Kidney (tissue), 14 donors: ENCODE results near the gene VOPP1. TPM values are rescaled to one million over a fixed set of nuclear protein-coding genes. Genes with fewer than 3 reads are reported as not detected.

Source experiments
- DNase-seq, 5 donors: peaks; one replicate each; pipeline ENCODE4 v3.0.0-alpha.2; 2013 to 2020
- FAIRE-seq: peaks from 2 replicates; lab custom pipeline; 2012; peaks lifted over from hg19 to GRCh38; lab: Jason Lieb, UNC
- H3K27ac ChIP-seq, 2 donors: one replicate each; pipeline ENCODE4 v1.7.0; 2013; ENCODE audit warnings: low read depth in 2 of 2, low read length in 2 of 2, inconsistent platforms in 1 of 2
- H3K27me3 ChIP-seq: one replicate; pipeline ENCODE4 v1.7.1; 2013; ENCODE audit warnings: low read length, inconsistent platforms; ENCODE audit not compliant: control insufficient read depth, insufficient read depth
- H3K36me3 ChIP-seq, 3 donors: one replicate each; pipeline versions ENCODE4 v1.7.0 to v1.7.1; 2013; ENCODE audit warnings: low read length in 3 of 3, control low read depth in 1 of 3, inconsistent platforms in 1 of 3; ENCODE audit not compliant: insufficient read depth in 3 of 3, control insufficient read depth in 2 of 3
- H3K4me1 ChIP-seq, 3 donors: one replicate each; pipeline versions ENCODE4 v1.7.0 to v1.7.1; 2013; ENCODE audit warnings: low read length in 3 of 3, inconsistent platforms in 1 of 3, low read depth in 1 of 3; ENCODE audit not compliant: control insufficient read depth in 2 of 3, insufficient read depth in 2 of 3
- H3K4me3 ChIP-seq, 3 donors: one replicate each; pipeline versions ENCODE4 v1.7.0 to v1.8.1; 2013; ENCODE audit warnings: low read length in 3 of 3, control low read depth in 1 of 3, inconsistent platforms in 1 of 3
- H3K9ac ChIP-seq, 3 donors: one replicate each; pipeline versions ENCODE4 v1.7.0 to v1.7.1; 2013; ENCODE audit warnings: low read length in 3 of 3, control low read depth in 1 of 3, inconsistent platforms in 1 of 3
- H3K9me3 ChIP-seq, 3 donors: one replicate each; pipeline versions ENCODE4 v1.7.0 to v1.7.1; 2013; ENCODE audit warnings: low read length in 3 of 3, control low read depth in 1 of 3, inconsistent platforms in 1 of 3; ENCODE audit not compliant: control insufficient read depth in 2 of 3, insufficient read depth in 1 of 3
- intact Hi-C: fragments of 100-400 bp; cut with DNase I; formaldehyde crosslinking; loops from one replicate; pipeline ENCODE4 v1.11.1; 2022
- polyA plus RNA-seq: library from polyadenylated mRNA; stranded (reverse); fragments of 350-450 nt; fragmentation: Illumina TruSeq; extraction: RNeasy Lipid Tissue Mini Kit (QIAGEN cat#74804); gene quantifications from one replicate; pipeline ENCODE4 v1.2.3, GENCODE V29; 2014; ENCODE audit warnings: low read depth, low replicate concordance; ENCODE audit not compliant: insufficient read depth
- total RNA-seq: library from RNA; stranded (reverse); fragmentation: NEBNext Ultra II Directional; extraction: Animal tissue kit (Norgen Biotek cat#: 25700); gene quantifications from one replicate; pipeline ENCODE4 v1.2.1, GENCODE V29; 2021
- TF ChIP-seq, protein P1 (sequence below): IDR thresholded peaks from 3 replicates; pipeline ENCODE4 v1.5.1; 2012; ENCODE audit warnings: mild to moderate bottlenecking, moderate library complexity, borderline replicate concordance; ENCODE audit not compliant: insufficient read depth; ENCODE audit errors: extremely low read depth
- donor health status: control.
- donor health status: control.
- donor health status: control.
- donor health status: control.
- donor health status: control.
- donor health status: DM: yes; HTN: yes; CAD: no.
- donor health status: Normal renal cell carcinoma (clear cell type).

Gene VOPP1
- total and polyA plus RNA-seq, 2 donors from 2014 or later, result 47.3 to 98.7 TPM

DNA sequence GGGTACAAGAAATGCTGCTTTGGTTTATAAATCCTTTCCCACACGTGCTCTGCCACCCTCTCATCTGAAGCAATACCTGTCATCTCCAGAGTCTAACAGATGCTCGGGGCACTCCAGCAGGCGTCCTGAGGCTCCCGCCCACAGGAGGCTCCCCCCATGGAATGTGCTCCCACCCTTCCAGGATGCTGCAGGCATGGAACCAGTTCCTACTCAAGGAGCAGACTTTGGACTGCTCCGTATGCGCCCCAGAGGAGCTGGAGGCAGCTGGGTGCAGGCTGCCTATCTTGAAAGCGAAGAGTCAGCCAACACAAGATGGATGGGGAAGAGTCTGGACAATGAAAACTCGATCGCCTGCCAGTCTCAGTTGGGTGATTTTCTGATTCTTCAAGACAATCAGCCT, 75.4 kb downstream of the VOPP1 start:
- Histone ChIP-seq H3K4me1 (no peaks in the 10 kb centered on the region), H3K9me3 (no peaks in the 10 kb centered on the region), H3K9ac (no peak overlapping the region), H3K36me3 (no peaks in the 10 kb centered on the region), H3K27ac (no peak overlapping the region), H3K27me3 (no peaks in the 10 kb centered on the region), H3K4me3 (no peak overlapping the region)
- DNase-seq (no peak), FAIRE-seq (no peak)
- TF ChIP-seq, protein P1, sequence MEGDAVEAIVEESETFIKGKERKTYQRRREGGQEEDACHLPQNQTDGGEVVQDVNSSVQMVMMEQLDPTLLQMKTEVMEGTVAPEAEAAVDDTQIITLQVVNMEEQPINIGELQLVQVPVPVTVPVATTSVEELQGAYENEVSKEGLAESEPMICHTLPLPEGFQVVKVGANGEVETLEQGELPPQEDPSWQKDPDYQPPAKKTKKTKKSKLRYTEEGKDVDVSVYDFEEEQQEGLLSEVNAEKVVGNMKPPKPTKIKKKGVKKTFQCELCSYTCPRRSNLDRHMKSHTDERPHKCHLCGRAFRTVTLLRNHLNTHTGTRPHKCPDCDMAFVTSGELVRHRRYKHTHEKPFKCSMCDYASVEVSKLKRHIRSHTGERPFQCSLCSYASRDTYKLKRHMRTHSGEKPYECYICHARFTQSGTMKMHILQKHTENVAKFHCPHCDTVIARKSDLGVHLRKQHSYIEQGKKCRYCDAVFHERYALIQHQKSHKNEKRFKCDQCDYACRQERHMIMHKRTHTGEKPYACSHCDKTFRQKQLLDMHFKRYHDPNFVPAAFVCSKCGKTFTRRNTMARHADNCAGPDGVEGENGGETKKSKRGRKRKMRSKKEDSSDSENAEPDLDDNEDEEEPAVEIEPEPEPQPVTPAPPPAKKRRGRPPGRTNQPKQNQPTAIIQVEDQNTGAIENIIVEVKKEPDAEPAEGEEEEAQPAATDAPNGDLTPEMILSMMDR, result no peak
- intact Hi-C loops, result no loop called here

DNA sequence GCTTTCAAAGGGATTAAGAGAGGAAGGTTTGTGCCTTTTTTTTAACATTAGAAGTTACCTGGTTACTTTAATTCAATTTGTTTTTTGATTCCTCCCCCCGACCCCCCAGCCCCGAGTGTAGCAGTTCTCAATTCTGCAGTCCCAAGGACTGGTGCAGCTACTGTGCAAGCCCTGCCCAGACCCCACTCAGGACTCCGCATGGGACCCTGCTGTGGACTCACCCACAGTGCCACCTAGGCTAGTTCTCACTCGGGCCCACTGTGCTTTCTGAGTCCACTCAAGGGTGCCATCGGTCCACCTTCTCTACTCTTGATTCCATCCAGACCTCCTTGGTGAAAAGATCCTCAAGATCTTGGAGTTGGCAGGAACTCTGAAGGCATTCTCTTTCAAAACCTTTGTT, 77.4 kb downstream of the VOPP1 start:
- TF ChIP-seq, protein P1, result no peak

GRCh38 chr7:55493408-55493807, 78.9 kb downstream of the VOPP1 start:
- intact Hi-C loops, result no loop called here
- H3K4me1 ChIP-seq, result no peaks in the 10 kb centered on the region
- no peaks in the 10 kb centered on the region for H3K9me3 ChIP-seq
- H3K4me3 ChIP-seq, result no peak overlapping the region
- no peak for FAIRE-seq
- H3K27ac ChIP-seq, result no peak overlapping the region
- no peak overlapping the region for H3K9ac ChIP-seq
- peaks cover 0 to 13% (median 4%) of the 10 kb centered on the region in 3 donors for H3K36me3 ChIP-seq
- H3K27me3 ChIP-seq, result no peaks in the 10 kb centered on the region
- TF ChIP-seq, protein P1, result no peak
- DNase-seq, result no peak

More for the DNA sequence above, 77.4 kb downstream of the VOPP1 start:
- Histone ChIP-seq H3K4me1 (no peaks in the 10 kb centered on the region), H3K27ac (no peak overlapping the region), H3K4me3 (no peak overlapping the region), H3K27me3 (no peaks in the 10 kb centered on the region), H3K36me3 (peaks cover 0 to 2% (median 1%) of the 10 kb centered on the region in 3 donors), H3K9ac (no peak overlapping the region), H3K9me3 (no peaks in the 10 kb centered on the region)
- intact Hi-C loops, result no loop called here
- FAIRE-seq, result no peak
- no peak for DNase-seq

DNA sequence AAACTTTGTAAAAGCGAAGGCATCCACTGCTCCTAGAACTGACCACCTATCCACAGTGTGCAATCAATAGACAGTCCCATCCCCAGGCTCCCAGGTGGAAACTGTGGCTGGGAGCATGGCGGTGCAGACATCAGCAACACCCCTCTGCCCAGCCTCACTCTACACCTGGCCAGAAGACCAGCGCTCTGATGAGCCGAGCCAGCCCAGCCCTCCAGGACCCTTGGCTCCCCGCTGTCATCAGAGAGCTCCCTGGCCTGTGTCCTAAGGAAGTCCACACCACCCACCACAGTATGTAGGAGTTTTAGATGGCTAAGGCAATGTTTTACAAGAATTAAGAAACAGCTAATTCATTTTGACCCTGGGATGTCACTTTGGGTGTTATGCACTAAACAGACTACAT, 81.0 kb downstream of the VOPP1 start:
- no peak overlapping the region for H3K9ac ChIP-seq
- H3K36me3 ChIP-seq, result peaks cover 0 to 13% (median 4%) of the 10 kb centered on the region in 3 donors
- no peak for DNase-seq
- H3K9me3 ChIP-seq, result no peaks in the 10 kb centered on the region
- H3K27me3 ChIP-seq, result no peaks in the 10 kb centered on the region
- TF ChIP-seq, protein P1, result no peak
- intact Hi-C loops, result no loop called here
- no peak overlapping the region for H3K27ac ChIP-seq
- H3K4me1 ChIP-seq, result no peaks in the 10 kb centered on the region
- FAIRE-seq, result no peak
- no peak overlapping the region for H3K4me3 ChIP-seq
